C4-2B (cell line): ENCODE data around the gene CRTC3.
"Not testable (repeated sequence)": the region's sequence is repeated elsewhere in the genome, so short reads cannot be mapped to it uniquely, and the experiment has no call there.

Source experiments
- ZFX ChIP-seq: fragments of 450-650 bp; IDR thresholded peaks from 2 replicates; pipeline ENCODE4 v1.6.1; 2017
- TF ChIP-seq, protein P1 (sequence below): fragments of 450-650 bp; conservative IDR thresholded peaks from 2 replicates; pipeline ENCODE4 v1.5.1; 2017; ENCODE audit warnings: mild to moderate bottlenecking

DNA sequence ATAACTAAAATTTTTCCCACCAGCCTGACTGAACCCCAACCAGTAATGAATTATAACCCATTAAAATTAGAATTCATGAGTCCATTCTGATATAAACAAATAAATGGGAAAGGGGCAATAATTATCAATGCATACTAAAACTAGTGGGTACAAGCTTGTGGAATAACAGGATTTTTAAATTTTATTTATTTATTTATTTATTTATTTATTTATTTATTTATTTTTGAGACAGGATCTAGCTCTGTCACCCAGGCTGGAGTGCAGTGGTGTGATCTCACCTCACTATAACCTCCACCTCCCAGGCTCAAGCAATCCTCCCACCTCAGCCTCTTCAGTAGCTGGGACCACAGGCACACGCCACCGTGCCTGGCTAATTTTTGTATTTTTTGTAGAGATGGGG is 15.8 kb upstream of the CRTC3 start:
- TF ChIP-seq, protein P1, sequence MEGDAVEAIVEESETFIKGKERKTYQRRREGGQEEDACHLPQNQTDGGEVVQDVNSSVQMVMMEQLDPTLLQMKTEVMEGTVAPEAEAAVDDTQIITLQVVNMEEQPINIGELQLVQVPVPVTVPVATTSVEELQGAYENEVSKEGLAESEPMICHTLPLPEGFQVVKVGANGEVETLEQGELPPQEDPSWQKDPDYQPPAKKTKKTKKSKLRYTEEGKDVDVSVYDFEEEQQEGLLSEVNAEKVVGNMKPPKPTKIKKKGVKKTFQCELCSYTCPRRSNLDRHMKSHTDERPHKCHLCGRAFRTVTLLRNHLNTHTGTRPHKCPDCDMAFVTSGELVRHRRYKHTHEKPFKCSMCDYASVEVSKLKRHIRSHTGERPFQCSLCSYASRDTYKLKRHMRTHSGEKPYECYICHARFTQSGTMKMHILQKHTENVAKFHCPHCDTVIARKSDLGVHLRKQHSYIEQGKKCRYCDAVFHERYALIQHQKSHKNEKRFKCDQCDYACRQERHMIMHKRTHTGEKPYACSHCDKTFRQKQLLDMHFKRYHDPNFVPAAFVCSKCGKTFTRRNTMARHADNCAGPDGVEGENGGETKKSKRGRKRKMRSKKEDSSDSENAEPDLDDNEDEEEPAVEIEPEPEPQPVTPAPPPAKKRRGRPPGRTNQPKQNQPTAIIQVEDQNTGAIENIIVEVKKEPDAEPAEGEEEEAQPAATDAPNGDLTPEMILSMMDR: not testable (repeated sequence)
- not testable (repeated sequence) for TF ChIP-seq ZFX
